ENCODE data around the gene BAMBI.

- no peak for TF ChIP-seq POLR2A (IDR thresholded peaks at IDR 0.05; ENCODE audit: low read length)
- no peak for TF ChIP-seq GATA1 (IDR thresholded peaks at IDR 0.05; ENCODE audit: low read depth, low read length)
These were observed 32.7 kb upstream of the BAMBI start for GRCh38 chr10:28644647-28645046.
